ENCODE measurements around the gene C9orf50. TPM values are rescaled to one million over a fixed set of nuclear protein-coding genes. Genes with fewer than 3 reads are reported as not detected.

C9orf50 gene
- total and polyA plus RNA-seq, 2 donors (not counting 1 experiment from before 2014, with no cell fraction given): not detected

GRCh38 chr9:129623331-129623730, 2.4 kb upstream of the C9orf50 start:
- H3K4me3 Mint-ChIP-seq: no peak overlapping the region

More at GRCh38 chr9:129623331-129623730, 2.4 kb upstream of the C9orf50 start:
- no peak overlapping the region for H3K4me2 ChIP-seq (replicated peaks; ENCODE audit: low read depth, low read length, poor library complexity, severe bottlenecking)
- CTCF ChIA-PET: interaction anchor here (0.6 to 12.5 kb wide), 11 partner anchors 10 to 1304 kb away, joined by 3 to 269 read pairs (median 10); partner anchors contain the start of gene ASB6
- H3K27ac ChIP-seq (ENCODE audit: low read length in 2 of 2): no peak overlapping the region
- peaks cover 29% of the 10 kb centered on the region for H3K79me2 ChIP-seq (ENCODE audit: control insufficient read depth, insufficient read depth, low read length)
- WGBS (ENCODE audit: insufficient coverage): 95% methylated on average over 4 of the region's 6 CpGs
- H4K20me1 ChIP-seq (ENCODE audit: control insufficient read depth, insufficient read depth, low read length, poor library complexity, severe bottlenecking): peaks cover 16% of the 10 kb centered on the region
- peaks cover 0 to 11% (median 0%) of the 10 kb centered on the region in 3 donors for H3K9me3 ChIP-seq (ENCODE audit: control extremely low read depth in 1 of 3, control insufficient read depth in 2 of 3, insufficient read depth in 1 of 3, low read length in 2 of 3)
- H3K4me3 ChIP-seq (ENCODE audit: control extremely low read depth in 1 of 5, extremely low read depth in 1 of 5, insufficient read depth in 1 of 5, low read depth in 2 of 5, low read length in 4 of 5): no peak overlapping the region
- POLR2A ChIA-PET: interaction anchor here (0.7 kb wide), 2 partner anchors 492 to 1373 kb away, joined by 3 to 4 read pairs; no protein-coding TSS in a partner anchor
- Mint-ChIP-seq H3K4me1 (peaks cover 46% of the 10 kb centered on the region), H3K9me3 (ENCODE audit: insufficient read depth) (no peaks in the 10 kb centered on the region), H3K27me3 (peaks cover 28% of the 10 kb centered on the region), H3K27ac (no peak overlapping the region)
- H3K27me3 ChIP-seq (replicated peaks in 1 of 4; ENCODE audit: control extremely low read depth in 1 of 4, control insufficient read depth in 3 of 4, insufficient read depth in 4 of 4, low read length in 3 of 4): peaks cover 0 to 30% (median 17%) of the 10 kb centered on the region in 4 experiments
- peaks cover 45% of the 10 kb centered on the region in 2 donors for H3K4me1 ChIP-seq (ENCODE audit: control insufficient read depth in 2 of 2, insufficient read depth in 2 of 2, low read length in 2 of 2)
- ATAC-seq (ENCODE audit: low read depth) (no peak), DNase-seq (no peak)
- H3K36me3 ChIP-seq (replicated peaks in 1 of 2; ENCODE audit: control extremely low read depth in 1 of 2, control insufficient read depth in 1 of 2, extremely low read depth in 1 of 2, insufficient read depth in 2 of 2, low read length in 1 of 2): peaks cover 0 to 5% of the 10 kb centered on the region in 2 experiments
- intact Hi-C loops (cut with micrococcal nuclease): loop anchor here (10.0 kb wide), 1 partner anchor 679 kb away; the partner anchor contains the start of genes DOLK and NUP188
- H3K9ac ChIP-seq (ENCODE audit: low read length): no peak overlapping the region
- no peak overlapping the region for H2AFZ ChIP-seq (ENCODE audit: insufficient read depth, low read depth, low read length, poor library complexity, severe bottlenecking)
- TF ChIP-seq EZH2 (IDR thresholded peaks at IDR 0.05; ENCODE audit: borderline replicate concordance, insufficient read depth, low read depth, low read length, poor library complexity, severe bottlenecking) (no peak), CTCF (IDR thresholded peaks at IDR 0.05) (no peak)

Measured in B cell (primary cell).